Measurements from ENCODE around the gene KRT12.

KRT12 gene

DNA sequence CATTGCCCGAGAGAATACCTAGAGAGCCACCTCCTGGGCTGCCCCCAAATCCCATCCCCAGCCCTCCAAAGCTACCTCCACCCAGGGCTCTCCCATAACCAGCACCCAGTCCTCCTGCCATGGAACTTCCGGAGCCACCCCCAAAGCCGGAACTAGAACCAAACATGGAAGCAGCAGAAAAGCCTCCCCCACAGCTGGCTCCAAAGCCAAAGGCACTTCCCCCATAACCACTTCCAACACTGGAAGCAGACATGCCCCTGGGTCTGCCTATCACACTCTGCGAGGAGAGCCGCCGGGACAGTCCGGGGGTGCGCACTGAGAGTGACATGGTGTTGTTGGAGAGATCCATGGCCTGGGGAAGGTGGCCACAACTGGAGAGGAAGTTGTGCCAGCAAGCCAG, at the start of gene KRT12:
Gene KRT12, minus strand, starts transcription at position 386 of the 400 bp plus-strand sequence. Its CDS starts 37 bp downstream, at position 349.
- DNase-seq = no peak

GRCh38 chr17:40916366-40916765, 49.3 kb upstream of the KRT12 start:
- no peak for DNase-seq

- DNase-seq = no peak
These were observed 48.8 kb upstream of the KRT12 start for GRCh38 chr17:40915721-40916256.

DNA sequence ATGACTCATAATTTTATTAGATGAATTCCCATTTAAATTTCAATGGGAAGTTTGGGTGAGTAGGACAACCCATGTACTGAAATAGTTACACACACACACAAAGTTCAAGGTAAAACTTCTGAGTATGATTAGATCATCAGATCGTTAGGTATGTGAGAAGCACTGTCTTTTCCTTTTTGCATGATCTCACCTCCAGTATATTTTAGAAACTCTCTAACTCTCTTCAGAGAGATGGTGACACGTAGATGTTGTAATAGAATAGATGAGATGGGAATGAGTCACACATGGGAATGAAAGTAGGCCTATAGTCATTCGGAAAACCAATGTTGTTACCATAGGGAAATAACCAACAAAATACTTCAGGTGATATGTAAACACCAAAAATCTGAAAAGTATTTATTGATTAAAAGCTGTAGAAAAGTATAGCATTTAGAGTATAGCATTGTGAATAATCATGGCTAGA, 48.2 kb upstream of the KRT12 start:
- DNase-seq = no peak

GRCh38 chr17:40914075-40914855, 47.2 kb upstream of the KRT12 start:
- DNase-seq = no peak

DNA sequence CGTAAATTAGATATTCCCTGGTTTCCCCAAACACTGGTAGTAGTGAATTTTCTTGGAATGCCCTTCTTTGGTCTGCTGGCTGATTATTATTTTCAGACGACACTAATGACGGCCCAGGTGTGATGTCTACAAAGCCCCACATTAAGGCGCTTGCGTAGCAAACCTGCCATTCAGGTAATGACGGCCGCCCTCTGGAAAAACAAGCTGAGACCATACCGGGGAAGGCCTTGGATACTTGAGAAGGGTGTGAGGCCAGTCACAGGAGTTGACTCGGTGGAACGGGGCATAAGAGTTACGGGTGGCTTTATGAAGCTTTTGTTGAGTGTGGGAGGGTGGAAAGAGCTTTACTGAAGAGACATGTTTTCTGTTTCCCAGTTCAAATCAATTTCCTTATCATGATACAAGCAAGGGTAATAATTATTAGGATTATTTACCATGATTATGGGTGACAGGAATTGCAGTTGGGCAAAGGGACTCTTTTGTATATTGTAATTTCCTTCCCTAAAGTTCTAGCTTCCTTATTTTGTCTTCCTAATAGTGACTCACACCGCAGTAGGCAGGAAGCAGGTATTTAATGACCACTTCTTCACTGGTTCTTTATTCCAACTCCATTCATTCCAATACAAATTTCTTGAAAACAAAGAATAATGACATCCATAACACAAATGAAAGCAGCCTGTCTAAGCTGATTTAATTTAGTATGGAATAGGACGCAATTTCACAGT, 45.6 kb upstream of the KRT12 start:
- no peak for DNase-seq

DNA sequence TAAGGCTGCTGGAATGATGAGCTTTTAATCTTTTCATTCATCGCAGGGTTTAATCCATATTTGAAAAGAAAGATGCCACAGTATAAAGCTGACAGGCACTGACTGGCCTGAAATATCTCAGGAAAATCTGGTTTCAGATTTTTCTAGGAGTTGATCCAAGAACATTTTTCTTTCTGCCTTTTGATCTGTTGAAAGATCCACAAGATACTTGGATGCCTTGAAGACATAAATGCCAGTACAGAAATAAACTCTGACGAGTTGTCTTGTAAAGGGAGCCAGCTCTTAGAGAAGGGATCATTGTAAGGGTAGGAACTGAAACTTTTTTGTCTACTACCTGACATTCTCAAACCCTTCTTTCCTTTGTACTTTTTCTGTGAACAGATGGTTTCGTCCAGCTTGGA, 43.4 kb upstream of the KRT12 start:
- DNase-seq = no peak

DNA sequence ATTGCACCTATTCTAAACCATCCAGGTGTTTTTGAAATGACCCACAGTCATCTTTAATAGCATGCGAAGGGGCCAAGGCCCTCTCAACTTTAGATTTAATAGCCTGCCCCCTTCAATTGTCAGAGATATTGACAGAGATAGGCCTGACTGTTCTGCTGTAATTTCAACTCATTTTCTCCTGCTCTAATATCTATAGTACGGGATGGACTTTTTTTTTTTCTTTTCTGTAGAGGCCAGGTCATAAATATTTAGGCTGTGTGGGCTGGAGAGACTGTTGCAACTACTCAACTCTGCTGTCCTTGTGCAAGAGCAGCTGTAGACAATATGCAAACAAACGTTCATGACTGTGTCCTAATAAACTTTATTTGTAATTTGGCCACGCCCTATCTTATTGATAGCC, 42.7 kb upstream of the KRT12 start:
- DNase-seq = no peak

GRCh38 chr17:40909351-40909750, 42.3 kb upstream of the KRT12 start:
- peak; percentile 69 for DNase-seq

- no peak for DNase-seq
These were observed 39.6 kb upstream of the KRT12 start for GRCh38 chr17:40906613-40907012.

DNA sequence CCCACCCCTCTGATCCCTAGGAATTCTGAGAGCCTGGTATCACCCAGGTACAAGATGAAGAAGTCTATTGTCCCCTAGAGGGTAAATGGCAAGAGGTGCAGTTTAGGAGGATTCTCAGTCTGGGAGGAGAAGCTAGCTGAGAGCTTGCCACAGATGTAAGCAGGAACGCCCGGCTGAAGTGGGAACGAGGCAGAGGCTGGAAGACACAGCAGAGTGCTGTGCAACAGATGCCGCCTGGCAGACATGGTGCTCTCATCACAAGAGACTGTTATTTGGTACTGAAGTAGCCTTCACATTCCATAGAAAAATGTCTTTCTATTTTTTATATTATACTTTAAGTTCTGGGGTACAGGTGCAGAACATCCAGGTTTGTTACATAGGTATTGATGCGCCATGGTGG, 38.3 kb upstream of the KRT12 start:
- DNase-seq = no peak

GRCh38 chr17:40903129-40903847, 36.3 kb upstream of the KRT12 start:
- no peak for DNase-seq

- DNase-seq = no peak
These were observed 35.5 kb upstream of the KRT12 start for GRCh38 chr17:40902498-40902897.

GRCh38 chr17:40901981-40902474, 35.0 kb upstream of the KRT12 start:
- no peak for DNase-seq

DNA sequence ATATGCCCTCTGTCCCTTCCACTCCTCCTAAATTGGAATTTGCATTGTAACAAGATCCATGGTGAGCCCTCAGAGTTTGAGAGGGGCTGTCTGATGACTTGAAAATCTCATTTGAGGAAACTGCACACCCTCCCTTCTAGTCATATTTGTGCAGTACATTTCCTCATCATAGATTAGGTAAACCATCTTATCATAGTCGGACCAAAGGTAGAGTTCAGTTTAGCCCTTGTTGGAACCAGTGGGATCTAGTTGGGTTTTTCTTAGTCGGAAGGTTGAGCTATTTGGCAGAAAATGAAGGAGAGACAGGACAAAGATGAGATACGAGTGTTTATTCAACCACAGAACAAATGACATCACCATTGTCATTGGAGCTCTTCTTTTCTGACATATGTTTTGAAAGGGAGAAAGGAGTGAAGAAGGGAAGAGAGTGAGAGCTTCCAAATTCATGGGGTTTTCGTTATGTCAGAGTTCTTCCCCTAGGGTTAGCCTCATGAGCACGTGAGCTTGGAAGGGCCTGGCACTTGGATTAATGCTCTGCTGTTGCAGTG, 33.9 kb upstream of the KRT12 start:
- DNase-seq = no peak

DNA sequence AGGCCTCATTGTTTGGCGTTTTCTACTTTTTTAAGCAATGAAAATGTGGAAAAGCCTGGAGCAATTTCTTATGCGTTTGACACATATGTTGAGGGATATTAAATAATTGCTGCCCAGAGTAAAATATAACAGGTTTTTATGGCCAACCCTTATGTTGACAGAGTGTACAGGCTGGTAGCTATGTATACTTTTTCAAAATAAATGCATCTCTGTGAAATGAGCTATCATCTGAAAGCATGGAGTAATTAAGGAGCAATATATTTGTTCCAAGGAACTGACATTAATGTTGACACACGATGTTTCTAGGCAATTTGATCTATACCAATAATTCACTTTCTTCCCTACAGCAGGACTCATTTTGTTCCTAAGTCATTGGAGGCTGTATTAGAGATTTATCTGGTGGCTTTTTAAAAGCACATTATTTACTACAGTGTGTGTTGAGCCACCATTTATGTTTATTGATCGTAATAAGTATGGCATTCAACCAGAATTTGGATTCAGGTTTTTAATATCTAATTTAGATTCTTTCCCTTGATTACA, 30.0 kb upstream of the KRT12 start:
- DNase-seq = no peak

- no peak for DNase-seq
These were observed 28.2 kb upstream of the KRT12 start for GRCh38 chr17:40895106-40895730.

GRCh38 chr17:40888196-40888720, 21.2 kb upstream of the KRT12 start:
- DNase-seq = no peak

GRCh38 chr17:40886090-40886489, 19.1 kb upstream of the KRT12 start:
- no peak for DNase-seq

GRCh38 chr17:40884708-40885512, 17.9 kb upstream of the KRT12 start, which contains the start of gene KRT20:
Gene KRT20, minus strand, starts transcription at chr17:40885242. Its CDS starts 57 bp downstream, at chr17:40885185.
- DNase-seq = no peak

Measured in NCI-H2171 treated with DMSO at 0.1 percent for 48 hours (cell line).